KBM-7 (cell line): ENCODE data around the gene C18orf54.
"Not testable (repeated sequence)": the region's sequence is repeated elsewhere in the genome, so short reads cannot be mapped to it uniquely, and the experiment has no call there.

Experiments
- DNase-seq: peaks from one replicate; pipeline ENCODE4 v3.0.0-alpha.2; 2015
- in situ Hi-C: fragments of 300-500 bp; cut with MboI; formaldehyde crosslinking; loops from 2 replicates; pipeline ENCODE4 v1.14.3; 2020; ENCODE audit warnings: low sequenced_read_pairs, low pct_unique_long_range_greater_than_20kb, mixed read lengths

Gene C18orf54

DNA sequence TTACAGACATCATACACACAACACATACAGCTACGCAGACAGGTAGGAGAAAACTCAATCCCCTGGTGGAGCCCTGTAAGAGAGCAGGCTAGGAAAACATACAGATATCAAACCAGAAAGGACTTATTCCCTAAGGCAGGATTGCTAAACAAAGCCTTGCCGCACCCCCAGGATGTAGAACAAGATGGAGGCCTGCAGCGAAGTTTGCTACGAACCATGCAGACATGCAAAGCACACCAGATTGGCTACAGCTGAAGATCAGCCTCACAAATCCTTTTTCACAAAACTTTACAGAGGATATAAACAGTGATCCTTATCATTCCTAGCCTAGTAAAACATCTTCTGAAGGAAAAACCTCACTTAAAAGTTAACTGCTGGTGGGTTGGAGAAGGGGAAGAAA, 28.3 kb downstream of the C18orf54 start:
- DNase-seq, result no peak
- in situ Hi-C loops, result no loop called here

DNA sequence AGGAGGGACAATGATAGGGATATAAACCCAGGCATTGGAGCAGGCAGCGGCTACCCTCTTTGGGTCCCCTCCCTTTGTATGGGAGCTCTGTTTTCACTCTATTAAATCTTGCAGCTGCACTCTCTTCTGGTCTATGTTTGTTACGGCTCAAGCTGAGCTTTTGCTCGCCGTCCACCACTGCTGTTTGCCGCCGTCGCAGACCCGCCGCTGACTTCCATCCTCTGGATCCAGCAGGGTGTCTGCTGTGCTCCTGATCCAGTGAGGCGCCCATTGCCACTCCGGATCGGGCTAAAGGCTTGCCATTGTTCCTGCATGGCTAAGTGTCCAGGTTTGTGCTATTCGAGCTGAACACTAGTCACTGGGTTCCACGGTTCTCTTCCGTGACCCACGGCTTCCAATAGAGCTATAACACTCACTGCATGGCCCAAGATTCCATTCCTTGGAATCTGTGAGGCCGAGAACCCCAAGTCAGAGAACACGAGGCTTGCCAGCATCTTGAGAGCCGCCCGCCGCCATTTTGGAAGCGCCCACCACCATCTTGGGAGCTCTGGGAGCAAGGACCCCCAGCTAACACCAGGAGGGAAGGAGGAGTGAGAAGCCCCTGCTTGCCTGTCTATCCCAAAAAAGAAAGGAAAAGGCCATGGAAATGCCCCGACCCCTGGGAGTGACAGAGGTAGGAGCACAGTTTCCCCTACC, 29.2 kb downstream of the C18orf54 start:
- DNase-seq, in situ Hi-C loops: not testable (repeated sequence)

DNA sequence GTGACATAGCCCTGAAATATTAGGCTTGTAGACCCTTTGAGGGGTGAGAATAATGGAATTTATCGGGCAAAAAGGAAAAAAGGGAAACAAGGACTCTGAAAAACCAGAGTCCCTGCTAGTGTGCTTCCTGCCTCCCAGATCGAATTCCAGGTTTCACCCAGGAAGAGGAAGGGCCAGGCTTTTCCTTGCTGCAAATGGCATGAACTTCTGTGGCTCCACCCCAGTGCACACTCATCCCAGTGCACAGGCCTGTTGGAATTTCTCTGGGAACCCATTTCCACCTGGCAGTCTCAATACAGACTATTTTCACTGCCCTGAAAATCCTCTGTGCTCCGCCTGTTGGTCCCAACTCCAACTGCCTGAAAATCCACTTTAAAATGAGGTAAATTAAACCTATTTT, 29.9 kb downstream of the C18orf54 start:
- in situ Hi-C loops, result no loop called here
- no peak for DNase-seq

DNA sequence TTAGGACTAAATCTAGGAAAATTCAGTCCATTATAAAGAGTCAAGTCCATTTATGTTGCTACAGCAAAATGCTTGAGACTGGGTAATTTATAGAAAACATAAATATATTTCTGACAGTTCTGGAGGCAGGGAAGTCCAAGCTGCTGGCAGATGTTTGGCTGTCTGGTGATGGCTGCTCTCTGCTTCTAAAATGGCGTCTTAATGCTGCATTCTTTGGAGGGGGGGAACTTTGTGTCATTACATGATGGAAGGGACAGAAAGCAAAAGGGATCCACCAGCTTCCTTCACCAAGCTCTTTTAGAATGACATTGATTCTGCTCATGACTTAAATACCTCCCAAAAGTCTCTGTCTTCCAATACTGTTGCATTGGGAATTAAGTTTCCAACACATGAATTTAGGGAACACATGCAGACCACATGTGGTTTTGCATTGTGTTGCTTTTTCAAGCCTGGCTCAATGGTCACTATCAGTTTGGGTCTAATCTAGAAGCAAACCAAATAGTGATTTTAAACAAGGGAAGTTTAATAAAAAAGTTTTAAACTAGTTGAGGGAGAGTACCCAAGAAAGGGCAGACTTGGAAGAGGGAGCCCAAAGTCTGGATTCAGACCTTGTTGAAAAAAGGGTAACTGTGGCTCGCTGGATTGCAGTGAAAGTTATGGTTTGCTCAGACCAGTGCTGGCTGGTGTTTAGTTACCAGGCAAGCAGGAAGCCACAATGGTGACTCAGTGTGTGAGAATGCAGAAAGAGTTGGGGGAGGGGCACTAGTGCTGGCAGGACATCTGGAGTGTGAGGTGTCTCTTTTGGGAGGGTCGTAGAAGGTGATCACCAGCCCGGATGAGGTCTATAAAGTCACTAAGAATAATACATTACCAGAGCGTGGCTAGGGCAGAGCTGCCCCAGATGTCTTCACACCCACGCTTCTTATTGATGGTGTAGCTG, 30.8 kb downstream of the C18orf54 start:
- in situ Hi-C loops, result no loop called here
- DNase-seq, result peak; percentile 92

DNA sequence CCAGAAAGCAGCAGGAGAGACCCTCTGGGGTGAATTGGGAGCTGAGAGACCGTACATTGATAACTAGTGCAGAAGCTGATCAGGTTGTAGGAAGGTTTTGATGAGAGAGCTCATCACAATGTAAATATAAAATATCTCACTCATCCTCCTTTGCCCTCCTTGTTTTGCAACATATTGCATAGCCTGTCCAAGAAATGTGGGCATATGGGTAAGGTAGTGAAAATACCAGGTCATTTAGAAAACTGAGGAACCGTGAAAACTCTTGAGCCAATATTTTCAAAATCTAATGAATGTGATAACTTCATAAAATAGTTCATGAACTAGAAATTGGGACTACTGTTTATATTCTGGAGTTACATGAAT, 31.4 kb downstream of the C18orf54 start:
- in situ Hi-C loops, result no loop called here
- DNase-seq, result no peak

DNA sequence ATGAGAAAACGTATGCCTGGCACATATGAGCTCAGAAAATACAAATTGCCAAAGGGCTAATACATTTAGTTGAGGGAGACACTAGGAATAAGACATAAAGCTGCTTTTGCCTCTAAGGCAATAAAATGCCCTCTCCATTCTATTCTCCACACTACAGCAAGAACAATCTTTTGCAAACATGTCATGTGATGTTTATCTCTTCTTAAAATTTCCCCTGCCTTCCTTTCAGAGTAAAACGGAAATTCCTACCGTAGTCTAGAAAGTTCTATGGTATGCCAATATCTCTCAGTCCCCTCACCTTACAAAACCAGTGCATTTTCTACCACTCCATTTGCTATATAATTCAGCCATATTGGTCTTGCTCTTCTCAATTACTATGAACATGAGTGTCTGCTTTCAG, 33.1 kb downstream of the C18orf54 start:
- no peak for DNase-seq
- in situ Hi-C loops, result no loop called here

DNA sequence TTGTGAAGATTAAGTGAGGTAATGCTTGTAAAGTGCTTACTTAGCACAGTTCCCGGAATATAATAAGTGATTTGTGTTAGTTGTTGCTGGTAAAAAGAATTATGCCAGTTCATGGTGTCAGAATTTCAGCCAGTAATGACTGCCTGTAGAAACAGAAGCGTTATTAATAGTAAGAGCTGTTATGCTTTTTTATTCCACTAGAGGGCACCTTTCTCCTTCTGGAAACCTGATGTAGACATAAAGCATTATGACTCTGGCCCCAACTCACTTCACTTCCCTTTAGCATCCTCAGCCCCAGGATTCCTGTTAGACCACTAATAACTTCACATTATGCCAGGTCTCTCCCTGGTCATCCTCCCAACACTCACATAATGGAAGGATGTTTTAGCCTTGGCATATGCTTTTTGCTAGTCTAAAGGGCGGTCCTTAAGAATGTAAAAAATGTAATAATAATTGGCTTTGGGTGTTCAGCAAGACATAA, 34.9 kb downstream of the C18orf54 start:
- DNase-seq, result peak; percentile 88
- in situ Hi-C loops, result no loop called here

DNA sequence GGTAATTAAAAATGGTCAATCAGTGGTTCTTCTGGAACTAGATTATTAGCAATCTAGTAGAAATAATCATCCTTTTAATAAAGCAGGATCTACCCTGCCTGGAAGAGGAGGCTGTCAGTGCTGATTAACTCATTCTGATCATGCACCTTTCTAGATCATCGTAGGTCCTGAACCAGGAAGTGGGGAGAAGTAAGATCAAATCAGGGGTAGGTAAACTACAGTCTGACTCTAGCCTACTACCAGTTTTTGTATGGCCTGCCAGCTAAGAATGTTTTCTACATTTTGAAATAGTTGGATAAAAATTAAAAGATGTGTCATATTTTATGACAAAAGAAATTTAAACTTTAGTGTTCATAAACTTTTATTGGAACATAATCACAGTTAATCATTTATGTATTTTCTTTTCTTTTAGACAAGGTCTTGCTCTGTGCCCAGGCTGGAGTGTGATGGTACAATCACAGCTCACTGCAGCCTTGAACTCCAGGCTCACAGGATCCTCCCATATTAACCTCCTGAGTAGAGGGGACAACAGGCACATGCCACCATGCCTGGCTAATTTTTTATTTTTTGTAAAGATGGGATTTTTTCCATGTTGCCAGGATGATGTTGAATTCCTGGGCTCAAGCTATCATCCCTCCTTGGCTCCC, 36.1 kb downstream of the C18orf54 start:
- in situ Hi-C loops, result no loop called here
- DNase-seq, result no peak

DNA sequence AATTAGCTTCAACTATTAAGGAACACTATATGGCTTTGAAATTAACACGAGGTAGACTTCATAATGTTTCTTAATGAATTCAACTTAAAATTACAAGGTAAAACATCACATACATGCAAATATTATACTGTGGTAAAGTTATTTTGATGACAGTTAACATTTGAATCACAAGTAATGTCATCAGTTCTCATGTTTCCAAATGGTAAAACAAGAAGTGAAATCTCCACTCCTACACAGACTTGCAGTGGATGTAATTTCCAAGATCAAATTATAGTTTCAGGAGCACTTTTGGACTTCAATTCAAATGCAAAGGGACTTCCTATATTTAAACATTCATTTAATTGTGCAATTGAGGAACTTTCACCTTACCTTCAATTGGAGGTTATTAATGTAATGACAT, 39.1 kb downstream of the C18orf54 start:
- in situ Hi-C loops, result no loop called here
- DNase-seq, result no peak

DNA sequence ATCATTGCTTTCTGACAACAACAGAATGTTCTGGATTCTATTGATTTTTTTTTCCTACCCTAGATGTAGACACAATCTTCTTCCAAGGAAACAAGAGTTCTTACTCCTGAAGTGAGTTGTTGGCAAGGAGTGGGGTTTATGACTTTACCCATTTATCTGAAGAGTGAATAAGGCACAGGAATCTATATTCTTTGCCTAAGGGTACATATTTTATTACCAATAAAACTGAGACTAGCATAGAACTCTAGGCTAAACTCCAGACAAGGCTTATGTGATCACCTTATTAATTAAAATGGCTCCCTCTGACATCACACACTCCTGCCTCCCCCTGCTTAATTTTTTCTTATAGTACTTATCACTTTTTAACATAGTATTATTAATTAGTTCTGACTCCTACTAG, 47.6 kb downstream of the C18orf54 start:
- in situ Hi-C loops, result no loop called here

DNA sequence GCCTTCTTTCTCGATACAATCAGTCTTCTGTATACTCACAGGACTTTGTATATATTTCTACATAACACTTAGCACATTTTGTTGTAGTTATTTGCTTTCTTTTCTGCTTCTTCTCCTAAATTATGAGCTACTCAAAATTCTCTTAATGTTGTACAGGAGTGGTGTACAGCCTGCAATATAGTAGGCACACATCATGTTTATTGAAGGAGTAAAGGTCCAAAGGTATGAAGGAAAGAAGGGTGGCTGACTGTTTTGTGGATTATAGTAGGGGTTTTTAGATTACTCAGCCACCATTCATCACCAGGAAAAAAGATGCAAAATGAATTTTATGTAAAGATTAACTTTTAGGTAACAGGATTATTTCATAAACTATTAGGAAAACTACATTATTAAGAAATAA, 54.1 kb downstream of the C18orf54 start:
- no peak for DNase-seq
- in situ Hi-C loops, result no loop called here

More for the DNA sequence above, 47.6 kb downstream of the C18orf54 start:
- DNase-seq, result no peak

DNA sequence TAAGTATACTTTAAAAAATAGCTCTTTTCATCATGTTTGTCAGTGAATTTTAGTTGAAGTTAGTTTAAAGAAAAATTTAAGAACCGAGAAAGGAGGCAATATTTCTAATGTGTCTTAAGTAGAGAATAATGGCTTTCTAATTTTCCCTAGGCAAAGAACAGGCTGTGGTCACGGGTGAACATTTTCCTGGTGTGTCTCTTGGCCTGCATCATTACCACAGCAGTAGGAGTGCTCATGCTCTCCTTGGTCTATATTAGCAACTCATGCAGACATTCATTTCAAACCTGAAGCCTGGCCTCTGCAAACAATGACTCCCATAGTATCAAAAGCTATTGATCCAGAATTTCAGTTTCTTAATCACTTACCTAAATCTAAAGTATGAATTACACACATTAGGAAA, 57.4 kb downstream of the C18orf54 start:
- in situ Hi-C loops, result no loop called here
- no peak for DNase-seq

DNA sequence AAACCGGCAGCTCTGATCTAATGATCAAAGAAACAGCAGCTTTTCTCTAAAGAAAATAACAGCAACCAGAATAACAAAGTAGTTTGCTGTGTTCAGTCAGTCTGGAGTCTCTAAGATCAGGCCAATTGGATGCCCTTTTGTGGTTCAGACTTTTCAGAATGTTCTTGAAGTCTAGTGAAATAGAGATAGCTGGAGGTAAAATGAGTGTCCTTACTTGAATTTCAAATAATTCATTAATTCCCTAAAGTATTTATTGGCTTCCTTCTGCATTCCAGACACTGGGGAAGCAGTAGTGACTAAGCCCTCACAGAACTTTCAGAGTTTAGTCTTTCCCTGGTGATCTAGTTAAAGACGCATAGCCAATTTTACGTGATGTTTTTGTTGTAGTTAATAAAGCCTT, 58.7 kb downstream of the C18orf54 start:
- in situ Hi-C loops, result no loop called here

DNA sequence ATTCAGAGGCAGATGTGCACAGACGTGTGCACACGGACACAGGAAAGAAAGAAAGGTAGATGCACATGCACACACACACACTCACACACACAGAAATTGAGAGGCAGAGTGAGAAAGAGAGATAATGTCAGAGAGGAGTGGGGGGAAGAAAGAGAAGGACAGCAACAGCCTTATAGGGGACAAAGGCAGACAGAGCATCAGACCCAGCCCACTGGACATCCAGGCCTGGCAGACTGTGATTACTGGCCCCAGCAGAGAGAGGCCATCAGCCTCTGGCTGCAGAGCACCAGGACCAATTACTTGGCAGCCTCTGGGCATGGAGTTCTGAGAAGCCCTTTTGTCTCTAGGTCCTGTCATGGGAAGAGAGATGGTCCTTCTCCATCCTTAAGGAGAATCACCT, 66.1 kb downstream of the C18orf54 start:
- DNase-seq, result no peak
- in situ Hi-C loops, result no loop called here

More for the DNA sequence above, 58.7 kb downstream of the C18orf54 start:
- DNase-seq, result no peak

DNA sequence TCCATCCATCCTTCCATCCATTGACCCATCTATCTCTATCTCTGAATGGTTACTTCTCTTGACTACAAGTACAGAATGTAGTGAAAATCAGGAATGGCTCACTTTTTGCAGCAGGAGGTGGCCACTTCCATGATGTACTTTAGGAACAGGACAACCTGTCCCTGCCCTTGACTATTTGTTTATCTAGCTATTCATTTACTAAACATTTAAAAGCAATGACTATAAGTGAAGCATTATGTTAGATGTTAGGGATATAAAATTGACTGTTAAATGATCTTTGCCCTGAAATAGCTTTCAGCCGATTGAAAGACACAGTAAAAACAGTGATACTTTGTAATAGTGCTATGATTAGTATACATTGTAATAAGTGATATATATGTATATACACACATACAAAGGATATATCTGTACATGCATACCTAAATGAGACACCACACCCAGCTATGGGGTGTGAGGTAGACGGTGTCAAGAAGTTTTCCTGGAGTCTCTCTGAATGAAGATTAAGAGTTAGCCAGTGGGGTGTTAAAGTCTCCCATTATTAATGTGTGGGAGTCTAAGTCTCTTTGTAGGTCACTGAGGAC, 68.5 kb downstream of the C18orf54 start:
- DNase-seq, result no peak
- in situ Hi-C loops, result no loop called here
